ENCODE data around the gene COL23A1. TPM values are rescaled to one million over a fixed set of nuclear protein-coding genes. Genes with fewer than 3 reads are reported as not detected.

COL23A1 gene
- total RNA-seq, 1 donor from 2014 or later = 16.5 TPM

- peak; percentile 33 for DNase-seq (ENCODE audit: low spot score)
- intact Hi-C loops (cut with DNase I) = no loop called here
Measured at GRCh38 chr5:178212241-178213002, 377.8 kb downstream of the COL23A1 start.

DNA sequence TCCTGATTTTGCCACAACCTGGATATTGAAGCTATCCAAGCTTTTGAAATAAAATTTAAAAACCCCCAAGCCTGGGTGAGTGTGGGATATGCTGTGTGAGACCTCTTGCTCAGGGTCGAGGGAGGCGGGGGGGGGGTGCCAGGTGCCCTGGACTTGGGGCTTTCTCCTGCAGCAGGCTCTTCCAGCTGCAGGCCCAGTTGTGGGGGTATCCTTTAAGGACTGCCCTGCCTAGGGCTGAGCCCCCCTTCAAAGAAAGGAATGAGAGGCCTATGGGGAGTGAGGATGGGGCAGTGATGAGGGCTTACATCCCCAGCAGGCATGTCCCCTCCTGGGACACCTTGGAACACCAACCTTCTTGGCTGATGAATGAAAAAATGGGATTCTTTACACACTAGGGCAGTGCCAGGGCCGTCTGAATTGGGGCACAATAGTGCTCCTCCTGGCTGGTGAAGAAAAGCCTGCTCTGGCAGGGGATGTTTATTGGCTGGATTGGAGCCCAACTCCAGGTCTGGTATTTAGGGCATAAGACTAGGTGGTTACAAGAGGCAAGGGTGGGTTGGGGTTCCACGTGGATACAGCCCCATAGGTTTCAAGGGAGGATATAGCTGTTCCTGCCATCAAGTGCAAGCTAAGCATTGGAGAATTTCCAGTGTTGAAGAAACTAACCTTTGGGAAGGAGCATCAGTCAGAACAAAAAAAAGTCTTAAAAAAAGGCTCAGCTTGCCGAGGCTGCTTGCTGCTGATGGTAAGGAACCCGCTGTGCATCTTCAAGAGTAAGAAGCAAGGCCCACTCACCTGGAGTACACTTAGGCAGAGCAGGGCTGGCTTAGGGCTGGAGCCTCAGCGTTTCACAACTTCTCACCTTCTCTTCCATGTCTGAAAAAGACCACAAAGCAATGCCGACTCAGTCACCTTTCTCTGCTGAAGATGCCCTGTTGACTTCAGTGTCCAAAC is 378.8 kb downstream of the COL23A1 start:
- intact Hi-C loops (cut with DNase I) = no loop called here
- DNase-seq (ENCODE audit: low spot score) = peak; percentile 35

DNA sequence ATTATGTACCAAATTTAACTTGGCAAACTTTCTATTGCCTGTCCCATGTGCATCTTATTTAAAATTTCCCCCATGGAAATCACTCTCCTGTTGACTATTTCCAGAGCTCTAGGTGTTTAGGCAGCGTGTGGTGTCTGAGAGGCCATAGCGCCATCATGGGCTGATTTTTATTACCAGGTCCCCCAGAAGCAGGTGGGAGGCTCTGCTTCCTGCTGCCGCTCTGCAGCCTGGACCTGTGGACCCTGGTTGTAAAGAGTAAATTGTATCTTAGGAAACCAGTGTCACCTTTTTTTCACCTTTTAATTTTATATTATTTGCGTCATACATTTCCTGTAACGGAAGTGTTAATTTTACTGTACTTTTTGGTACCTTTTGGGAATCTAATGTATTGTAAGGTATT is 379.5 kb downstream of the COL23A1 start:
- intact Hi-C loops (cut with DNase I) = no loop called here
- peak; percentile 10 for DNase-seq (ENCODE audit: low spot score)

DNA sequence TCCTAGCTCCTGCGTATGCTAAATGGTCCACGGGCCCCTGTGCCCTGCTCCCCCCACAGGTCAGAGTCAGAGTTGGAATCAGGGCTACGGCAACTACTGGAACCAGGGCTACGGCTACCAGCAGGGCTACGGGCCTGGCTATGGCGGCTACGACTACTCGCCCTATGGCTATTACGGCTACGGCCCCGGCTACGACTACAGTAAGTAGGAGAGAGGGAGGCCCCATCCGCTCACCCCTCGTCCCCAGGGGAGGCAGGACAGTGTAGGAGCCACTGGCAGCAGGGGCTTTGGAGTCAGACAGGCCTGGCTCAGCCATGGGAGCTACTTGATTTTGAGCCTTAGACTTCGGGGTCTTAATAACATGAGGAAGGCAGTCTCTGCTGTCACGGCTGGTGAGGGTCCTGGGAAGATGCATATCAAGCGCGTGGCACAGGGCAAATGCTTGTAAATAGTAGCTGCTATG is 380.1 kb downstream of the COL23A1 start:
- intact Hi-C loops (cut with DNase I) = no loop called here

DNA sequence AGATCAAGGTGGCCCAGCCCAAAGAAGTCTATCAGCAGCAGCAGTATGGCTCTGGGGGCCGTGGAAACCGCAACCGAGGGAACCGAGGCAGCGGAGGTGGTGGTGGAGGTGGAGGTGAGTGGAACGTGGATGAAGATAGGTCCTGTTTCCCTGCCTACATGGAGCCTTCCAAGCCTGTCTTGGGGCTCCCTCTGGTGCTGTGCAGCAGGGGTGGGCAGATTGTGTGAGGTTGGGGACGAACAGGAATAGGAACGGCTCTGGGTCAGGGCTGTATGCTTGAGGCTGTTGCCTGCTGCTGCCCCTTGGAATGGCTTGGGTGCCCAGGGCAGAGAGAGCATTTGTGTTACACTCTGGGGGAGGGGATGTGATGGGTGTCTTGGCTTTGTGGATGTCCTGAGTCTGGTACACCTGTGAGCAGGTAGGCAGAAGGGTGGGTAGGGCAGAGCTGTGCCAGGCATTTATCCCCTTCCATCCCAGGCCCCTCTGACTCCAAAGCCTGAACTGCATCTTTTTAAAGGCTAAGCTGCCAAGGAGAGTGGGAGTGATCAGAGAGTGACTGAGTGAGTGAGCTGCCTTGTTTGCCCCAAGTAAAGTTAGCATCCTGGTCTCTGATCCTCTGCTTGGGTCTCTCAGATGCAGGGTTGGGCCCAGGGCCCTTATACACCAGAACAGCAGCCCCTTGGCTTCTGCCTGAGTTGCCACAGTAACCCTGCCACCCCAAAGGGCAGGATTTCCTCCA is 380.7 kb downstream of the COL23A1 start:
- intact Hi-C loops (cut with DNase I) = no loop called here
- DNase-seq (ENCODE audit: low spot score) = peak; percentile 44

More for the DNA sequence above, 380.1 kb downstream of the COL23A1 start:
- peak; percentile 68 for DNase-seq (ENCODE audit: low spot score)

GRCh38 chr5:178208540-178209227 is 381.5 kb downstream of the COL23A1 start:
- peak; percentile 27 for DNase-seq (ENCODE audit: low spot score)
- intact Hi-C loops (cut with DNase I) = no loop called here

GRCh38 chr5:178207917-178208280 is 382.3 kb downstream of the COL23A1 start:
- no peak for DNase-seq (ENCODE audit: low spot score)
- intact Hi-C loops (cut with DNase I) = no loop called here

GRCh38 chr5:178207183-178207916 is 382.8 kb downstream of the COL23A1 start:
- intact Hi-C loops (cut with DNase I) = no loop called here
- DNase-seq (ENCODE audit: low spot score) = peak; percentile 69

GRCh38 chr5:178206166-178207101 is 383.8 kb downstream of the COL23A1 start:
- DNase-seq (ENCODE audit: low spot score) = peak; percentile 49
- intact Hi-C loops (cut with DNase I) = no loop called here

DNA sequence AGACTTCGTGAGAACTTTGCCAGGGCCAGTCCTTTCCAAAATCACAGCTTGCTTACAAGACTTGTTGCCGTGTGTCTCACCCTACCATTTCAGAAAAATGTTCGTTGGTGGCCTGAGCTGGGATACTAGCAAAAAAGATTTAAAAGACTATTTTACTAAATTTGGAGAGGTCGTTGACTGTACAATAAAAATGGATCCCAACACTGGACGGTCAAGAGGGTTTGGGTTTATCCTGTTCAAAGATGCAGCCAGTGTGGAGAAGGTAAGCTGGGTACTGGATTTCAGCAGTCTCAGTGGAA is 384.5 kb downstream of the COL23A1 start:
- no peak for DNase-seq (ENCODE audit: low spot score)
- intact Hi-C loops (cut with DNase I) = loop anchor here (2.0 kb wide), 1 partner anchor 53 kb away; the partner anchor contains the start of gene NHP2

GRCh38 chr5:178204935-178205748 is 385.1 kb downstream of the COL23A1 start:
- intact Hi-C loops (cut with DNase I) = loop anchor here (2.0 kb wide), 1 partner anchor 52 kb away; the partner anchor contains the start of gene NHP2
- peak; percentile 87 for DNase-seq (ENCODE audit: low spot score)

- peak; percentile 97 for DNase-seq (ENCODE audit: low spot score)
- intact Hi-C loops (cut with DNase I) = loop anchor here (2.0 kb wide), 1 partner anchor 52 kb away; the partner anchor contains the start of gene NHP2
Measured at GRCh38 chr5:178204182-178204934, 385.8 kb downstream of the COL23A1 start, which contains the start of gene HNRNPAB. Gene HNRNPAB, plus strand, starts transcription at chr5:178204533. Its CDS starts 305 bp downstream, at chr5:178204838.

DNA sequence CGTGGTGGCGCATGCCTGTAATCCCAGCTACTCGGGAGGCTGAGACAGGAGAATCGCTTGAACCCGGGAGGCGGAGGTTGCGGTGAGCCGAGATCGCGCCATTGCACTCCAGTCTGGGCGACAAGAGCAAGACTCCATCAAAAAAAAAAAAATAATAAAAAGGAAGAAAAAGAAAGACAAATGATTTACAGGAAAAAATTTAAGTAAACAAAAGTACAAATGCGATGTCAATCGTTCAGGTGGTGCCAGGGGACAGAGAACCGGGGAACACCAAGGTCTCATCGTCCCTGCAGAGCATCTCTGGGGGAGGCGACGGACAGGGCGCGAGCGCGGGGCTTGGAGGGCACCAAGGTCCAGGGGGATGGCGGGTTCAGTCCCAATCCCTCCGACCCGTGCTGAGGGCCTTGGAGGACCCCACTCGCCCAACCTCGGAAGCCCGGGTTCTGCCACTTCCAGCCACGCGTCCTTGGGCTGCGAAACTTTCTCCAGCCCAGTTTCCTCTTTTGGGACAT is 386.5 kb downstream of the COL23A1 start:
- no peak for DNase-seq (ENCODE audit: low spot score)
- intact Hi-C loops (cut with DNase I) = loop anchor here (2.0 kb wide), 1 partner anchor 51 kb away; the partner anchor contains the start of gene NHP2

DNA sequence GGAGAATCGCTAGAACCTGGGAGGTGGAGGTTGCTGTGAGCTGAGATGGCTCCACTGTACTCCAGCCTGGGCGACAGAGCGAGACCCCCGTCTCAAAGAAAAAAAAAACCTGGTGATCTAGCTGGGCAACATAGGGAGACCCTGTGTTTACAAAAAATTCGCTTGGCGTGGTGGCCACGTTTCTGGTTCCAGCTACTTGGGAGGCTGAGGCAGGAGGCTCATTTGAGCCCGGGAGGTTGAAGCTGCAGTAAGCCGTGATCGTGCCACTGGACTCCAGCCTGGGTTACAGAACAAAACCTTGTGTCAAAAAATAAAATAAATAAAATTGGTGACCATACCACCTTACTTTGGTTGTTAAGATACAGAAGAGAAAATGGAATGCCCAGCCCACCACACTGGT is 387.7 kb downstream of the COL23A1 start:
- intact Hi-C loops (cut with DNase I) = no loop called here
- DNase-seq (ENCODE audit: low spot score) = no peak

DNA sequence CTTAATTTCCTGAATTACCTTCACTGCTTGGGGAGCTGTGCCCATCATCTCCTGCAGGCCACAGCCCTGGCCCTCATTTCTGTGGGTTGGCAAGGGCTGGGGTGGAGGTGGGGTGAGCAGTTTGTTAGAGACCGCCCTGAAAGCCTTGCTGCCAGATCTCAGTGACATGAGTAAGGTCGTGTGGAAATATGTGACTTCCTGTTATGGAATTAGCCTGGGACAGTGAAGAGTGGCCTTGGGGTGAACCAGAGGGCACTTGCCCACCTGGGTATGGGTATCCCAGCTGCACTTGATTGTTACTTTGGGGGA is 388.3 kb downstream of the COL23A1 start:
- DNase-seq (ENCODE audit: low spot score) = no peak
- intact Hi-C loops (cut with DNase I) = no loop called here
